ENCODE results near the gene TMEM170B.

The TMEM170B gene

GRCh38 chr6:11537229-11538051 is at the start of gene TMEM170B:
Gene TMEM170B, plus strand, starts transcription at chr6:11537749. Its CDS starts 529 bp downstream, at chr6:11538278.
- TF ChIP-seq CTCF (IDR thresholded peaks at IDR 0.05; ENCODE audit: insufficient read depth, low read depth, low read length, missing control alignments): no peak

GRCh38 chr6:11490996-11491395 is 46.6 kb upstream of the TMEM170B start:
- DNase-seq (ENCODE audit: low read depth): no peak
- H3K4me3 ChIP-seq (ENCODE audit: low read length): no peak overlapping the region
- TF ChIP-seq CTCF (IDR thresholded peaks at IDR 0.05; ENCODE audit: insufficient read depth, low read depth, low read length, missing control alignments): no peak

More at GRCh38 chr6:11537229-11538051, at the start of gene TMEM170B:
- H3K4me3 ChIP-seq (ENCODE audit: low read length): peak within 1 kb of the TSS; percentile 43
- DNase-seq (ENCODE audit: low read depth): peak; percentile 65

- no peak overlapping the region for H3K4me3 ChIP-seq (ENCODE audit: low read length)
- no peak for DNase-seq (ENCODE audit: low read depth)
- TF ChIP-seq CTCF (IDR thresholded peaks at IDR 0.05; ENCODE audit: insufficient read depth, low read depth, low read length, missing control alignments): no peak
Observed at GRCh38 chr6:11491596-11492463, 45.7 kb upstream of the TMEM170B start.

- H3K4me3 ChIP-seq (ENCODE audit: low read length): no peak overlapping the region
- TF ChIP-seq CTCF (IDR thresholded peaks at IDR 0.05; ENCODE audit: insufficient read depth, low read depth, low read length, missing control alignments): no peak
- no peak for DNase-seq (ENCODE audit: low read depth)
Observed at GRCh38 chr6:11492464-11493290, 44.9 kb upstream of the TMEM170B start.

GRCh38 chr6:11493974-11494373 is 43.6 kb upstream of the TMEM170B start:
- DNase-seq (ENCODE audit: low read depth): peak; percentile 28
- no peak for TF ChIP-seq CTCF (IDR thresholded peaks at IDR 0.05; ENCODE audit: insufficient read depth, low read depth, low read length, missing control alignments)
- H3K4me3 ChIP-seq (ENCODE audit: low read length): no peak overlapping the region

GRCh38 chr6:11494786-11495564 is 42.6 kb upstream of the TMEM170B start:
- H3K4me3 ChIP-seq (ENCODE audit: low read length): no peak overlapping the region

More at GRCh38 chr6:11494786-11495564, 42.6 kb upstream of the TMEM170B start:
- no peak for DNase-seq (ENCODE audit: low read depth)
- no peak for TF ChIP-seq CTCF (IDR thresholded peaks at IDR 0.05; ENCODE audit: insufficient read depth, low read depth, low read length, missing control alignments)
